GM08714 (cell line): ENCODE results near the gene ZNF467.

Experiments used
- H3K4me3 ChIP-seq: fragments of 200-500 bp; sonication (Bioruptor generic); 2 replicates; pipeline ENCODE4 v1.5.1; 2014; ENCODE audit warnings: mild to moderate bottlenecking, low read length, inconsistent platforms
- ZNF274 ChIP-seq: IDR thresholded peaks from 2 replicates; pipeline ENCODE4 v1.6.1; 2012; ENCODE audit warnings: mild to moderate bottlenecking, low read depth, low read length

ZNF467 gene

DNA sequence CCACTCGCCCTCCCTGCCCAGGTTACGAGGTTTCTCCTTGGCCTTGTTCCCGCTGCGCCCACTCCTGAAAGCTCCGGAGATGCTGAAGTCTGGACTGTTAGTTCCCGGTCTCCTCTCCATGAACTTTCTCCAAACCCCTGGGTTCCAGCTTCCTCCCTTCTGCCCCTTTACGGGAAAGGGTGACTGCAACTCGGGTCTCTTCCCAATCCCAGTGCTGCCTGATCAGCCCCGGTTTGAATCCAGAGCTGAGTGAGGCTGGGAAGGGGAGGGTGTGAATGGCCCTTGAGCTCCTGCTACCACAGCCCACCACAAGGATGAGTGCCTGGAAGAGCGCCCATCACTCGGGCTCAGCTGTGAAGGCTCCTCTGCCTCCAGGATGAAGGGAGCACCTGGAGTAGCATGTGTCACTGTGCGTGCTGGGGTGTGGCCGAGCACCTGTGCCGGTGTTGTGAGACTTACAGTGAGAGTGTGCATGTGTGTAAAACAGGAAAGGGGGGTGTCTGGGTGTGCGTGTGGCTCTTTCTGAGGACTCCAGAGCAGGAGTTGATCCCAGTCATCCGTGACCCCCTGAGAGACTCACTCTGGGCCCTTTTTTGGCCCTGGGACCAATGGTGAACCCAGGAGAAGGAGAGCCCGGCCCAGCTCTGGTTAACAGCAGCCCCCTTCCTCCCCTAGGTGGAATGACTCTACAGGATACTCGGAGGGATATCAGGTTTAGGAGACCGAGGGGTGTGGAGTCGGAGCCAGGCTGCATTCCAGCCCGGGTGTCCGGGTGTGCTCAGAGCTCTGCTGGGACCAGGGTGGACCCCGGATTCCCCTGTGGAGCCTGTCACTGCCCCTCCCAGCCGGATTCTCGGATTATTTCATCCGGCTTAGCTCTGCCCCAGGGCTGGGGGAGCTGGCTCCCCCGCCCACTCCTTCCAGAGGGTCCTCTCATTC lies 1.1 kb upstream of the ZNF467 start:
- no peak overlapping the region for H3K4me3 ChIP-seq
- no peak for TF ChIP-seq ZNF274

DNA sequence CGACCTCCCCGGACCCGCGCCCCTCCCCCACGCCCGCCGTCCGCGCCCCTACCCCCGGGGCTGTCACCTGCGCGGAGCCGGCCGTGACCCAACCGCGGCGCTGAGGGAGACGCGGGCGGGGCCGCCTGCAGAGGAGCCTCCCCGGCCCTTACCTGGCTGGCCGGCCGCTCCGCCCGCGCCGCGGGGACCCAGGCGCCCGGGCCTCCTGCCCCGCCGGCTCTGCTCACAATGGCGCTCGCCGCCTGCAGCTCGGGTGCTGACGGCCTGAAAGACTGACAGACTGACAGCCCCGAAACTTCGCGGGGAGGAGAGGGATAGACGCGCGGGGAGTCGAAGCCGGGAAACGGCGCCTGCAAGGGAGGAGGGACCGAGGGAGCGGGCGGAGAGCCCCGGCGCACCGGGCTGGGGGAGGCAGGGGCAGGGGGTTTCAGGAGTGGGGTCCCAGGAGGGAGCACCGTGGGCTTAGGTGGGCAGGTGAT lies 393 bp downstream of the ZNF467 start:
- H3K4me3 ChIP-seq, result peak overlapping the region; percentile 35
- no peak for TF ChIP-seq ZNF274

DNA sequence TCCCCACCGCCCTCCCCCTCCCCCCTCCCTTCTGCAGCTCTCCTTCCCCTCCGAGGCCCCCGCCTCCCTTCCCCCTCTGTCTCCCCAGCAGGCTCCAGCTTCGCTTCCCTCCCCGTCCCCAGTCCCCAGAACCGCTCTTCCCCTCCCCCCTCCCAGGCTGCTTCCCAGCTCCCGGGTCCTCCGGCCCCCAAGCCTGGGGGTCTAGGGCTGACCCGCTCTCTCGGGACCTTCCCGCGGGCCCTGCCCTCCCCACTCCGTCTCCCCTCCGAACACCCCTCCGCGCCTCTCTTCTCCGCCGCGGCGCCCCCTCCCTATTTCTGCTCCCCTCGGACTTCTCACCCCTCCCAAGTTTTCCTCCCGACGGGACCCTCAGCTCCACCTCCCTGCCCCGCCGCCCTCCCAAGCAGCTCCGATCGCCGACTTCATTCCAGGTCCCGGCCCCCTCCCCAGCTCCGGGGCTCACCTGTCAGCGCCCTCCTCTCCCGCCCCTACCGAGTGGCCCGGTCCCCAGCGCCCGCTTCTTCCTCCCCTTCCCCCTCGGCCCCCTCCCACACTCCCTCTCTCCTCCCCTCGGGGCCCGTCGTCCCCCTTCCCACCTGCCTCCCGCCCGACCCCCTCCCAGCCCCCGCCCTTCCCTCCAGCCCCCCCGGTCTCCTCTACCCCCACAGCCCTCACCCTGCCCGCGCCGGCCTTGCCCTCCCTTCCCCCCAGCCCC lies 990 bp downstream of the ZNF467 start:
- no peak for TF ChIP-seq ZNF274
- H3K4me3 ChIP-seq, result peak overlapping the region; percentile 54

DNA sequence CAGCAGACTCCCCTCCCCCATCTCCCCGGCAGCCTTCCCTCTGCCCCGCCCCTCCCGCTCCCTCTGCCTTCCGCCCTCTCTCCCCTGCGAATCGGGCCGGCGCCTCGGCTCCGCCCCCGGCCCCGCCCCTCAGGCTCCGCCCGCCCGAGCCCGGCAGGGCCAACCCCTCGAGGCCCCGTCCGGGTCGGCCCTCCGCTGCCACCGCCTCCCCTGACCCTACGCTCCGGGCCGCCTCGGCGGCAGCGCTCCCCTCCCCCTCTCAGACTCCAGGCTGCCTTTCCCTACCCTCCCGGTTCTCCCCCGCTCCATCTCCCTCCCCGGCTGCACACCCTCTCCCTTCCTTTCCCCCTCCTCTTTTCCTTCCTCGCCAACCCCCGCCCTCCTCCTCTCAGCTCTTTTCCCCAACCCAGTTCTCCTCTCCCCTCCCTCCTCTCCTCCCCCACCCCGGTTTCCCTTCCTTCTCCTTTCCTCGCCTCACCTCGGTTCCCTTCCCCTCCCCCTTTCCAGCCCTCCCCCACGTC lies 1.6 kb downstream of the ZNF467 start:
- H3K4me3 ChIP-seq, result peak overlapping the region; percentile 50
- no peak for TF ChIP-seq ZNF274

DNA sequence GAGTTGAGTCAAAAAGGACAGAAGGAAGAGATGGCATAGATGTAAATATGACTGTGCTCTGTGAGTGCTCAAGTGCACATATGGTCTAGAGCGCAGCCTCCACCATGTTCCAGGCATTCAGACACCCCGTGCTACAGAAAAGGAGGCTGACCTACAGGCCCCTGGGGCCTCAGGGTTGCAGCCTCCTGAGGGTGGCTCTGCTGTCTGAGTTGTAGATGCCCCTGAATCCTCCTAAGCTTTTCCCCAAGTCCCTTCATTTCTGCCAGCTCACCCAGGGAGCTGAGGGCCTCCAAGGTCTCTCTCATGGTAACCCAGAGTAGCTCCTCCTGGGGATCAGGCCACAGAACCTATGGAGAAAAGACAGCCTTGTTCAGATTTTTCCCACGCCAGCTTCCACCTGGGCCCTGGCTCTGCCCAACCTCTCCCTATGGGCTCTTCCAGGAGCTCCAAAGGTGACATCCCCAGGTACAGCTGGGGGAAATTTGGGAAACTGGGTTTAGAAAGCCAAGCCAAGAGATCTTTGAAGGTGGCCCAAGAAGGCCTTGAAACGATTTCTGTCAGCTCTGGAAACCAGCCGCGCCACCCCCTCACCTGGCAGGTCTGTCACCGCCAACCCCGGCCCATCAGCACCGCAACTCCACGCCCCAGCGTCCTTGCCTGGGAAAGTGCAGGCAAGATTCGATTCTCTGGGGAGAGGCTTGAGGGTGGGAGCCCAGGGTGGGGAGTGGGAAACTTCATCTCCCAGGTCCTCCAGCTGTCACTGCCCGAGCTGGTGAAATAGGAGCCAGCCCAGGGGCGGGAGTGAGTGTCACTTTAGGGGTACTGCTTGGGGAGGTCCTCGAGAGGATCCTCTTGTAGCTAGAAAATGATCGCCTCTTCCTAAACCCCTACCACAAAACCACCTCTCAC lies 2.4 kb downstream of the ZNF467 start:
- no peak for TF ChIP-seq ZNF274
- no peak overlapping the region for H3K4me3 ChIP-seq

DNA sequence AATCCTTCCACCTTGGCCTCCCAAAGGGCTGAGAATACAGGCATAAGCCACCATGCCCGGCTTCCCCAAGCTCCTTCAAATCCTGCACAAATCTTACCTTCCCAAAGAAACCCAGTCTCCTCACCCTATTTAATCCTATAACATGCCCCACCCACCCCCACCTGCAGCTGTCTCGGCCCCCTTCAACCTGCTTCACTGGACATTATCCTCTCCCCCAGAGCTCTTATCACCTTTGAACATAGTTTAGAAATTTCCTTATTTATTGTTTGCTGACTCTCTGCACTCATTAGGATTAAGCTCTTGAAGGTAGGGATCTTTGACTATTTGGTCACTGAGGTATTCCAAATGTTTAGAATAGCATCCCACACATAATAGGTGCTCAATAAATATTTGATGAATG lies 3.5 kb downstream of the ZNF467 start:
- TF ChIP-seq ZNF274, result no peak
- no peak overlapping the region for H3K4me3 ChIP-seq

DNA sequence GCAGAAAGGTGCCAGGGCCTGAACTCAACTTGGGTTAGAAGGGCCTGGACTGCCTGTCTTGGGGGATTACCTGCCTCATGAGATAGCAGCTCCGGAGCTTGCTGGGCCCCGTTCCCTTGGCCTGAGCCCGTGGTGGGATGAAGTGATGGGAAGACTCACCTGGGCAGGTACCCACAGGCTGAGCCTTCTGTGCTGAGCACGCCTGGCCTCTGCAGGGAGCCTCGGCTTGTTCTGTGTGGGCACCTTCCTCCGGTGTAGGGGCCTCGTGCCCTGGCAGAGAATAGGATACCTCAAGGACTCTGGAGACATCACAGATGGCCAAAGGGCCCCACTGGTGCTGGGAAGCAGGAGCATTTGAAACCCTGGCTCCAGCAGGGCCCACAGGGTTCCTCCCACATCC lies 4.5 kb downstream of the ZNF467 start:
- no peak overlapping the region for H3K4me3 ChIP-seq

DNA sequence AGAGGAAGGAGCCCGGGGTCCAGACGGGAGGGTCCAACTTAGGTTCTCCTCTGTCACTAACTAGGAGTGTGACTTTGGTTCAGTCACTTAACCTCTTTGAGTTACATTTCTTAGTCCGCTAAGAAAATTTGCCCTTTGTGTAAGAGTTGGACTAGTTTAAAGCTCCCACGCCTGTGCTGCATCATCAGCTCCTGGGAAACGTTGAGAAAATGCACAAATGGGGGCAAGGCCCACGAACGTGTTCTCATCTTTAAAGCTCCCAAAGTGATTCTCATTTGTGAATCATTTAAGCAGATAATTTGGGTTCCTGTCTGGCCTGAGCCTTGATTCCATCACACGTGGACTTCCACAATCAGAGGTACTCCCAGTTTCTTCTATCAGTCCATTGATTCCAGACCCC lies 6.3 kb downstream of the ZNF467 start:
- no peak overlapping the region for H3K4me3 ChIP-seq
- TF ChIP-seq ZNF274, result no peak

More for the DNA sequence above, 4.5 kb downstream of the ZNF467 start:
- TF ChIP-seq ZNF274, result no peak

DNA sequence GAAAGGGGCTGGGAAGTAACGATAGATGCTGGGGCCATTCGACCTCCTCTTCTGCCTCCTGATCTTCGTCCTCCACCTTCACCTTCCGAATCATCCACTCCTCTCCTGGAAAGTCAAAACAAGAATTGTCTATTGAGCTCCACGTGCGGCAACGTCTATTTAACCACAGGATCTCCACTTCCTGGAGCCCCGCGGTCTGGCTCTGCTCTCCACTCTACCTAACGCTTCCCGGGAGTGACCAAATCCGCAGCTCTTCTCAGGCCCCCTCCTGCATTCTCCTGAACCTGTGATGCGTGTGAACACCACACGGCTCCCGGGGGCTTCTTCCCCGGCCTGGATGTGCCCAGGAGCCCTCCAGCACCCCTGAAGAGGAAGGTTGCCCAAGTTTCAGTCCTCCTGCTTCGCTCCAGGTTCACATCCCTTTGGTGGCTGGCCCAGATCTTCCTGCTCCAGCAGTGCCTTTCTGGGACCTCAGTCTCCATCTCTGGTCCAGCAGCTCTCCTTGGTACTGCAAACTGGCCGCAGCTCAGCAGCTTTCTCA lies 7.2 kb downstream of the ZNF467 start:
- TF ChIP-seq ZNF274, result no peak
- no peak overlapping the region for H3K4me3 ChIP-seq

DNA sequence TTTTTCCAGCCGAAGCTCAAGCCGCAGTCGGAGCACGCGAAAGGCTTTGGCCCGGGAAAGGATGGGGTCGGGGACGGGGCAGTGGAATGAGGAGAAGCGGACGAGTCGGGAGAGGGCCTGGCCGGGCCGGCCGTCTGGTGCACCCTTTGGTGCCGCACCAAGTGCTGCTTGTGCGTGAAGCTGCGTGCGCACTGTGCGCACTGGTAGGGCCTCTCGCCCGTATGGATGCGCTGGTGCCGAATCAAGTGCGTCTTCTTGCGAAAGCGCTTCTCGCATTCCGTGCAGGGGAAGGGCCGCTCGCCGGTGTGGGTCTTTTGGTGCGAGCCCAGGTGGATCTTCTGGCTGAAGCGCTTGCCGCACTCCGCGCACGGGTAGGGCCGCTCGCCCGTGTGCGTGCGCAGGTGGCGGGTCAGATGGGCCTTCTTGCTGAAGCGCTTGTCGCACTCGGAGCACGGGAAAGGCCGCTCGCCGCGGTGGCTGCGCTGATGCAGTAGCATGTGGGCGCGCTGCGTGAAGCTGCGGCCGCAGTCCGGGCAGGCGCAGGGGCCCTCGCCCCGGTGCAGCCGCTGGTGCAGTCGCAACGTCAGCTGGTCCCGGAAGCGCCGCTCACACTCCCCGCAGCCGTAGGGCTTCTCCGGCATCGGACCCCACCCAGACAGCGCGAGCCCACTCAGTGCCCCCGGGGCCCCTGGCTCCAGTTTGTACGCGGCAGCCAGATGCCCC lies 7.8 kb downstream of the ZNF467 start:
- TF ChIP-seq ZNF274, result no peak
- H3K4me3 ChIP-seq, result no peak overlapping the region

DNA sequence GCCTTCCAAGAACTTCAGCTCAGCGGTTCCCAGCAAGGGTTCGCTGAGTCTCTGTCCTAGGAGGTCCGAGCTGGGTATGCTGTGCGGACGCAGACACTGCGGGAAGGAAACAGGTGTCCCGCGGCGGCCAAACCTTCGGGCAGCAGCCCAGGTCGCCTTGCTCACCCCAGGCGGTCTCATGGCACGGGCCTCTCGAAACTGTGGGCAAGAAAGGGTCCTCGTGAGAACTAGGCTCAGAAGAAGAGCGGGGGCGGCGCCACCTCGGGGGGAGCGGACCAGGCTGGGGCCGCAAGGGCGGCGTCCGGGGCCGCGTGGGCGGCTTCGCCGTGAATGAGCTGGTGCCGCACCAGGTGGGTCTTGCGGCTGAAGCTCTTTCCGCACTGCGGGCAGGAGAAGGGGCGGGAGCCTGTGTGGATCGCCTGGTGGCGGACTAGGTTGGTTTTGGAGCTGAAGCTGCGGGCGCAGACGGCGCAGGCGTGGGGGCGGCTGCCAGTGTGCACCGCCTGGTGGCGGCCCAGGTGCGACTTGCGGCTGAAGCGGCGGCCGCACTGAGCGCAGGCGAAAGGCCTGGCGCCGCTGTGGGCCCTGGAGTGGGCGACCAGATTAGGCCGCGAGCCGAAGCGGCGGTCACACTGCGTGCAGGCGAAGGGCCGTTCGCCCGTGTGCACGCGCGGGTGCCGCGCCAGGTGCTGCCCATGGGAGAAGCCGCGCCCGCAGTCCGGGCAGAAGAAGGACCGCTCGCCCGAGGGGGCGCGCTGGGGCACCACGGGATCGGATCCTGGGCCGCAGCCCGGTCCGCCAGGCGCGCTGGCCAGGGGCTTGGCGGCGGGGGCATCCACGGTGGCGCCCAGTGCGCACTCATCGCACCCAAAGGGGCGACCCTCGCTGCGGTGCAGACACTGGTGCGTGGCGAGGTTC lies 8.6 kb downstream of the ZNF467 start:
- H3K4me3 ChIP-seq, result no peak overlapping the region
- TF ChIP-seq ZNF274, result no peak
